Tibial nerve (tissue), 4 donors: ENCODE data around the gene PKLR. TPM values are rescaled to one million over a fixed set of nuclear protein-coding genes. Genes with fewer than 3 reads are reported as not detected.
"Not testable (repeated sequence)": the region's sequence is repeated elsewhere in the genome, so short reads cannot be mapped to it uniquely, and the experiment has no call there.

Experiments used
- DNase-seq, 2 donors: peaks; one replicate each; pipeline ENCODE4 v3.0.0-alpha.2; 2019; ENCODE audit warnings: low spot score in 2 of 2
- H3K27ac ChIP-seq, 4 donors: fragments of 200-600 bp; sonication (generic) in 3 of 4; one replicate each; pipeline ENCODE4 v1.5.1; 2017 to 2019; ENCODE audit warnings: mild to moderate bottlenecking in 1 of 4
- H3K27me3 ChIP-seq, 2 donors: fragments of 200-600 bp; sonication (generic) in 1 of 2; one replicate each; pipeline versions ENCODE4 v1.5.1 to v1.6.0; 2017 to 2019
- H3K36me3 ChIP-seq, 3 donors: fragments of 200-600 bp; sonication (generic); one replicate each; pipeline ENCODE4 v1.5.1; 2018 to 2019
- H3K4me1 ChIP-seq, 4 donors: fragments of 200-600 bp; sonication (generic) in 3 of 4; one replicate each; pipeline ENCODE4 v1.5.1; 2017 to 2019
- H3K4me3 ChIP-seq, 4 donors: fragments of 200-600 bp; sonication (generic) in 3 of 4; one replicate each; pipeline ENCODE4 v1.5.1; 2017 to 2019; ENCODE audit warnings: mild to moderate bottlenecking in 1 of 4, moderate library complexity in 1 of 4
- H3K9me3 ChIP-seq, 4 donors: fragments of 200-600 bp; sonication (generic) in 3 of 4; one replicate each; pipeline ENCODE4 v1.5.1; 2017 to 2019
- EP300 ChIP-seq, 2 donors: sonication (generic); formaldehyde crosslinking; IDR thresholded peaks; one replicate each; pipeline ENCODE4 v1.6.1; 2017; ENCODE audit warnings: antibody characterized with exemption in 2 of 2, mild to moderate bottlenecking in 1 of 2
- POLR2A ChIP-seq, 2 donors: fragments of 450-650 bp; IDR thresholded peaks; one replicate each; pipeline ENCODE4 v1.6.1; 2017; ENCODE audit warnings: antibody characterized with exemption in 2 of 2, mild to moderate bottlenecking in 2 of 2, moderate library complexity in 2 of 2
- WGBS, 2 donors: methylation state at CpG; one replicate each; pipeline ENCODE4 v1.1.5; 2018; 5-methylcytosine and 5-hydroxymethylcytosine counted together
- total RNA-seq, 4 donors: library from RNA; depleted of rRNA; stranded (reverse); fragments of >200 nt; gene quantifications; one replicate each; pipeline ENCODE4 v1.1.0, GENCODE V29; 2016
- TF ChIP-seq, protein P1 (sequence below), 5 experiments: fragments of 200-600 bp in 3 of 5; fragments of 450-650 bp in 2 of 5; sonication (generic) in 3 of 5; IDR thresholded peaks; one replicate each; pipeline ENCODE4 v1.5.1; 2016 to 2019; ENCODE audit warnings: antibody characterized with exemption in 5 of 5, mild to moderate bottlenecking in 3 of 5, moderate library complexity in 2 of 5

Gene PKLR
- total RNA-seq, 4 donors from 2014 or later = 0.20 to 0.66 (median 0.21) TPM; not detected in 1

DNA sequence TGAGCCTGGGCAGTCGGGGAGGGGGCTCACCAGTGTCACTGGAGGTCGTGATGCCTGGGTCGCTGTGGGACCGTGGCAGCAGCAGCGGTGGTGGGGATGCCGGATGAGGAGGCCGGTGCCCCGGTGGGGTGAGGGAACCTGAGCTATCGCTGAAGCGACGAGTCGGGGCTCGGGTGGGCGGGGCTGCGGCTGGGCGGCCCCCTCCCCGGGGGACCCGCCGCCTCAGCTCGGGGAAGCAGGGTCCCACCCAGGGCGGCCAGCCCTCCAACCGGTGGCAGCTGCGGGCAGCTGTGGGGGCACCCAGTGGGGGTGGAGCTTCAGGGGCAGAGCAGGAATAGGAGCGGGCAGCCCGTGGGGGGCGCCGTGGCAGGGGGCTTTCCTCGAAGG is 51.0 kb downstream of the PKLR start:
- H3K27ac ChIP-seq = peak overlapping the region; percentile 29 to 78 (median 61)
- TF ChIP-seq, protein P1, sequence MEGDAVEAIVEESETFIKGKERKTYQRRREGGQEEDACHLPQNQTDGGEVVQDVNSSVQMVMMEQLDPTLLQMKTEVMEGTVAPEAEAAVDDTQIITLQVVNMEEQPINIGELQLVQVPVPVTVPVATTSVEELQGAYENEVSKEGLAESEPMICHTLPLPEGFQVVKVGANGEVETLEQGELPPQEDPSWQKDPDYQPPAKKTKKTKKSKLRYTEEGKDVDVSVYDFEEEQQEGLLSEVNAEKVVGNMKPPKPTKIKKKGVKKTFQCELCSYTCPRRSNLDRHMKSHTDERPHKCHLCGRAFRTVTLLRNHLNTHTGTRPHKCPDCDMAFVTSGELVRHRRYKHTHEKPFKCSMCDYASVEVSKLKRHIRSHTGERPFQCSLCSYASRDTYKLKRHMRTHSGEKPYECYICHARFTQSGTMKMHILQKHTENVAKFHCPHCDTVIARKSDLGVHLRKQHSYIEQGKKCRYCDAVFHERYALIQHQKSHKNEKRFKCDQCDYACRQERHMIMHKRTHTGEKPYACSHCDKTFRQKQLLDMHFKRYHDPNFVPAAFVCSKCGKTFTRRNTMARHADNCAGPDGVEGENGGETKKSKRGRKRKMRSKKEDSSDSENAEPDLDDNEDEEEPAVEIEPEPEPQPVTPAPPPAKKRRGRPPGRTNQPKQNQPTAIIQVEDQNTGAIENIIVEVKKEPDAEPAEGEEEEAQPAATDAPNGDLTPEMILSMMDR (IDR thresholded peaks at IDR 0.05) = no peak
- no peak for TF ChIP-seq POLR2A (IDR thresholded peaks at IDR 0.05)
- no peak for TF ChIP-seq EP300 (IDR thresholded peaks at IDR 0.05)
- peak overlapping the region in 2 of 4 donors; percentile 39 to 42 for H3K4me3 ChIP-seq

DNA sequence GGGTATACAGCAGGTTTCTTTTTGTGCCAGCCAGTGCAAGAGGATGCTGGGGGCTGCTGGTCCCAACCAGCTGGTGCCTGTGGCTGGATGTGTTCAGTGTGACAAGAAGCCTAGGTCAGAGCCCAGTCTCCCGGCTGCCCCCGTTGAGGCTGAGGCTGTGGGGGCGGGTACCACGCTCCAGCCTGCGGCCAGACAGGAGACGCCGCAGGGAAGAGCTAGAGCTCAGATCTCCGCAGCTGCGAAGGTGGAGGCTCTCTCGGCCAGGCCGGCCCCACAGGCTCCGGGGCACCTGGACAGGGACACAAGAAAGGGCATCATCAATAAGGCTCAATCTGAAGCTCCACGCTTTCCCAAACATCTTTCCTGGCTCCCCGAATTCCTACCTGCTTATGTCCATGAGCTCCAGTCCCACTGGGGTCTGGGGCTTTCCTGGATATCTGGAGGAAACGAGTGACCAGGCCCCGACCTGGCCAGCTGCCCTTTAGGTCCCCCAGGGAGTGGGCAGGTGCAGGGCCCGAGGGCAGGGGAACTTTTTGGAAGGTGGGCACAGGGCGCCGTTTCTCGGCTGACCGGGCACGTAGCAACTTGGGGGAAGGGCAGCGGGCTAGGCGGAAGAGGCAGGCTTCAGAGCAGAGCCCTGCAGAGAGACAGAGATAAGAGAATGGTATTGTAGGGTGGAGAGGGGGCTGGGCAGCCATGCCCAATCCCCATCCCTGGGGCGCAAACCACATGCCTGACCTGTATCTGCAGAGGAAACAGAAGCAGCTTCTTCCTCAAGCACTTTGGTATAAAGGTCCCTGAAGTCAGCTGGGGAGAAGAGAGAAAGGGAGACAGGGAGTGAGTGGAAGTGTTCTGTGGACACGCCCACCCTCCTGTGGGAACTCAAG is 53.3 kb downstream of the PKLR start:
- 84 to 90% methylated on average over 20 to 26 of the region's 26 CpGs for WGBS, 2 donors
- no peaks in the 10 kb centered on the region for H3K9me3 ChIP-seq

More for the DNA sequence above, 51.0 kb downstream of the PKLR start:
- no peak for DNase-seq
- H3K4me1 ChIP-seq = peaks cover 0 to 45% (median 25%) of the 10 kb centered on the region in 4 donors
- no peaks in the 10 kb centered on the region for H3K27me3 ChIP-seq
- no peaks in the 10 kb centered on the region for H3K9me3 ChIP-seq
- peaks cover 0 to 30% (median 0%) of the 10 kb centered on the region in 3 donors for H3K36me3 ChIP-seq
- WGBS, 2 donors = 35 to 63% methylated on average over 7 to 23 of the region's 28 CpGs

DNA sequence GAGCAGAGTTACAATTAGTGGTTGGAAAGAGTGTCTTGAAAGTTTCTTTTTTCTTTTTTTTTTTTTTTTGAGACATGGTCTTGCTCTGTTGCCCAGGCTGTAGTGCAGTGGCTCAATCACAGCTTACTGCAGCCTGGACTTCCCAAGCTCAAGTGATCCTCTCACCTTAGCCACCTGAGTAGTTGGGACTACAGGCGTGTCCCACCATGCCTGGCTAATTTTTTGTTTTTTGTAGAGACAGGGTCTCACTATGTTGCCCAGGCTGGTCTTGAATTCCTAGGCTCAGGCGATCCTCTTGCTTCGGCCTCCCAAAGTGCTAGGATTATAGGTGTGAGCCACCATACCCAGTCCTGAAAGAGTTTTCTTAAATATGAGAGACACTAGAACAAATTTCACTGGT is 54.4 kb downstream of the PKLR start:
- not testable (repeated sequence) for H3K4me3 ChIP-seq, H3K27me3 ChIP-seq, H3K27ac ChIP-seq, DNase-seq, H3K9me3 ChIP-seq
- WGBS, 2 donors = 95 to 99% methylated on average over 3 of the region's 3 CpGs
- peaks cover 0 to 45% (median 21%) of the 10 kb centered on the region in 4 donors for H3K4me1 ChIP-seq
- peaks cover 0 to 30% (median 0%) of the 10 kb centered on the region in 3 donors for H3K36me3 ChIP-seq

More for the DNA sequence above, 53.3 kb downstream of the PKLR start:
- H3K27ac ChIP-seq = no peak overlapping the region
- peaks cover 0 to 30% (median 0%) of the 10 kb centered on the region in 3 donors for H3K36me3 ChIP-seq
- no peak overlapping the region for H3K4me3 ChIP-seq
- DNase-seq = no peak
- no peaks in the 10 kb centered on the region for H3K27me3 ChIP-seq
- H3K4me1 ChIP-seq = peaks cover 0 to 39% (median 16%) of the 10 kb centered on the region in 4 donors
- TF ChIP-seq POLR2A (IDR thresholded peaks at IDR 0.05) (no peak), EP300 (IDR thresholded peaks at IDR 0.05) (no peak)
- TF ChIP-seq, protein P1 (IDR thresholded peaks at IDR 0.05) = no peak

DNA sequence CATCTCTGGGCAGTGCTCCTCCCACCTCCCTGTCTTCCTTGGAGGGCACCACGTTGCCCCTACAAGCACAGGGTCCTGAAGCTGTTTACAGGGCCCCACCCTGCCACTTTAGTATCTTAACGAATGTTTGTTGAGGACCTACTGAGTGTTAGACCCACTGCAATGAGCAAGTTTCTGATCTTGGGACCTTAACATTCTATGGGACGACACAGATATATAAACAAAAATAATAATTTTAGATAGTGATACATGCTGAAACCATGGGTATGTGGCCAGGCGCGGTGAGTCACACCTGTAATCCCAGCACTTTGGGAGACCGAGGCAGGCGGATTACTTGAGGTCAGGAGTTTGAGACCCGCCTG is 56.1 kb downstream of the PKLR start:
- TF ChIP-seq EP300 (IDR thresholded peaks at IDR 0.05) (no peak), POLR2A (IDR thresholded peaks at IDR 0.05) (no peak)
- TF ChIP-seq, protein P1 (IDR thresholded peaks at IDR 0.05) = no peak
- WGBS, 2 donors = 56 to 61% methylated on average over 8 of the region's 8 CpGs
- H3K4me1 ChIP-seq = peaks cover 0 to 42% (median 20%) of the 10 kb centered on the region in 4 donors
- no peaks in the 10 kb centered on the region for H3K27me3 ChIP-seq
- peak overlapping the region; percentile 26 to 70 (median 56) for H3K4me3 ChIP-seq
- DNase-seq = no peak
- peaks cover 0 to 30% (median 0%) of the 10 kb centered on the region in 3 donors for H3K36me3 ChIP-seq
- no peaks in the 10 kb centered on the region for H3K9me3 ChIP-seq
- H3K27ac ChIP-seq = peak overlapping the region; percentile 89 to 93 (median 90)

DNA sequence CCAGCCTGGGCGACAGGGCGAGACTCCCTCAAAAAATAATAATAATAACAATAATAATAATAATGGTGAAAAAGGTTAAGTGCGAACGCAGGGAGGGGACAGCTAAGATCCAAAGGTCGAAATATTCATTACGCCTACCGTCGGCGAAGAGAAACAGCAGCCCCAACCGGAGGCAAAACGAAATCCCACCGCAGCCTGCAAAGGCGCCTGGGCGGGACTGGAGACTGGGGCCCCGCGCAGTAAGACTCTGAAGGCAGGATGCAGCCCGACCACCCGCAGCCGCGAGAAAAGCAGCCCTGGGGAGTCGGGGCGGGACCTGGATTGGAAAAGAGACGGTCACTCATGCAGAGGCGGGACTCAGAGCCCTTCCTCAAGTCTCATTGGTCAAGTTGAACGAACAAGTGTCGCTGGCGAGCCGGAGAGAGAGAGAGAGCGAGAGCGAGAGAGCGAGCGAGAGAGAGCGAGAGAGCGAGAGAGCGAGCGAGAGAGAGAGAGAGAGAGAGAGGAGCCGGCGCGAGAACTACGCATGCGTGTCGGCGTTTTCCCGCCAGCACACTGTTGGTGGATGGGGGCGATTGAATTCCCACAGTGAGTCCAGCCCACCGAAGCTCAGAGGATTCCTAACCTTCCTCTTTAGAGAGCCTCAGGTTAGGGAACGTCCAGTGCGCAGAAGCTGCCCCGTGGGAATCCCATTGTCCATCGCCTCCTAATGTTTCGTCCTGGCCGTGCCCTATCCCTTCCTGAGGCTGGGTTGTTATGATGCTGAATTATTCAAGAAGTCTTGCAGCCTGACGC is 56.7 kb downstream of the PKLR start:
- H3K4me1 ChIP-seq = peaks cover 0 to 44% (median 18%) of the 10 kb centered on the region in 4 donors

More for the DNA sequence above, 56.7 kb downstream of the PKLR start:
- 0% methylated on average over 53 of the region's 53 CpGs for WGBS, 2 donors
- H3K27ac ChIP-seq = peak overlapping the region; percentile 89 to 93 (median 90)
- no peaks in the 10 kb centered on the region for H3K9me3 ChIP-seq
- DNase-seq = peak; percentile 97 to 99
- no peaks in the 10 kb centered on the region for H3K27me3 ChIP-seq
- TF ChIP-seq EP300 (IDR thresholded peaks at IDR 0.05) = peak; percentile 75 to 99
- peak; percentile 84 to 89 for TF ChIP-seq POLR2A (IDR thresholded peaks at IDR 0.05)
- TF ChIP-seq, protein P1 (IDR thresholded peaks at IDR 0.05) = peak in 4 of 5 experiments; percentile 95 to 100 (median 99)
- H3K4me3 ChIP-seq = peak overlapping the region; percentile 49 to 70 (median 56)
- H3K36me3 ChIP-seq = peaks cover 0 to 33% (median 0%) of the 10 kb centered on the region in 3 donors
